PFSK-1 (cell line): ENCODE data around the gene VTI1A.

ENCODE experiments used
- POLR2AphosphoS5 ChIP-seq: IDR thresholded peaks from 2 replicates; pipeline ENCODE4 v1.6.1; 2012; ENCODE audit warnings: low read depth, mild to moderate bottlenecking, control low read depth, low read length, moderate library complexity
- TF ChIP-seq, protein P1 (sequence below), 2 experiments: IDR thresholded peaks; 2 replicates each; pipeline versions ENCODE4 v1.6.1 to v1.8.0; 2011 to 2012; ENCODE audit warnings: low read depth in 2 of 2, low read length in 2 of 2, control low read depth in 1 of 2, inconsistent platforms in 1 of 2, mild to moderate bottlenecking in 1 of 2, moderate library complexity in 1 of 2; ENCODE audit not compliant: insufficient read depth in 1 of 2

GRCh38 chr10:112771733-112772132 is 324.7 kb downstream of the VTI1A start:
- TF ChIP-seq POLR2AphosphoS5: no peak
- TF ChIP-seq, protein P1, sequence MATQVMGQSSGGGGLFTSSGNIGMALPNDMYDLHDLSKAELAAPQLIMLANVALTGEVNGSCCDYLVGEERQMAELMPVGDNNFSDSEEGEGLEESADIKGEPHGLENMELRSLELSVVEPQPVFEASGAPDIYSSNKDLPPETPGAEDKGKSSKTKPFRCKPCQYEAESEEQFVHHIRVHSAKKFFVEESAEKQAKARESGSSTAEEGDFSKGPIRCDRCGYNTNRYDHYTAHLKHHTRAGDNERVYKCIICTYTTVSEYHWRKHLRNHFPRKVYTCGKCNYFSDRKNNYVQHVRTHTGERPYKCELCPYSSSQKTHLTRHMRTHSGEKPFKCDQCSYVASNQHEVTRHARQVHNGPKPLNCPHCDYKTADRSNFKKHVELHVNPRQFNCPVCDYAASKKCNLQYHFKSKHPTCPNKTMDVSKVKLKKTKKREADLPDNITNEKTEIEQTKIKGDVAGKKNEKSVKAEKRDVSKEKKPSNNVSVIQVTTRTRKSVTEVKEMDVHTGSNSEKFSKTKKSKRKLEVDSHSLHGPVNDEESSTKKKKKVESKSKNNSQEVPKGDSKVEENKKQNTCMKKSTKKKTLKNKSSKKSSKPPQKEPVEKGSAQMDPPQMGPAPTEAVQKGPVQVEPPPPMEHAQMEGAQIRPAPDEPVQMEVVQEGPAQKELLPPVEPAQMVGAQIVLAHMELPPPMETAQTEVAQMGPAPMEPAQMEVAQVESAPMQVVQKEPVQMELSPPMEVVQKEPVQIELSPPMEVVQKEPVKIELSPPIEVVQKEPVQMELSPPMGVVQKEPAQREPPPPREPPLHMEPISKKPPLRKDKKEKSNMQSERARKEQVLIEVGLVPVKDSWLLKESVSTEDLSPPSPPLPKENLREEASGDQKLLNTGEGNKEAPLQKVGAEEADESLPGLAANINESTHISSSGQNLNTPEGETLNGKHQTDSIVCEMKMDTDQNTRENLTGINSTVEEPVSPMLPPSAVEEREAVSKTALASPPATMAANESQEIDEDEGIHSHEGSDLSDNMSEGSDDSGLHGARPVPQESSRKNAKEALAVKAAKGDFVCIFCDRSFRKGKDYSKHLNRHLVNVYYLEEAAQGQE (IDR thresholded peaks at IDR 0.05; ENCODE audit: insufficient read depth in 1 of 2, low read depth in 2 of 2, low read length in 2 of 2): no peak
